ENCODE results near the gene BMP5.

BMP5 gene

GRCh38 chr6:55802259-55802658, 73.1 kb downstream of the BMP5 start:
- no peak for DNase-seq

- no peak for DNase-seq
Observed at GRCh38 chr6:55798571-55798970, 76.8 kb downstream of the BMP5 start.

- DNase-seq, result no peak
Observed at GRCh38 chr6:55794136-55794812, 81.1 kb downstream of the BMP5 start.

GRCh38 chr6:55785273-55785672, 90.1 kb downstream of the BMP5 start:
- no peak for DNase-seq

GRCh38 chr6:55782275-55782674, 93.1 kb downstream of the BMP5 start:
- DNase-seq, result no peak

- no peak for DNase-seq
Observed at GRCh38 chr6:55778705-55779104, 96.7 kb downstream of the BMP5 start.

- no peak for DNase-seq
Observed at GRCh38 chr6:55777469-55777868, 97.9 kb downstream of the BMP5 start.

- DNase-seq, result no peak
Observed at GRCh38 chr6:55776113-55776512, 99.3 kb downstream of the BMP5 start.

GRCh38 chr6:55775029-55775318, 100.4 kb downstream of the BMP5 start:
- no peak for DNase-seq

GRCh38 chr6:55774286-55775028, 100.9 kb downstream of the BMP5 start:
- no peak for DNase-seq

GRCh38 chr6:55773620-55774216, 101.7 kb downstream of the BMP5 start:
- no peak for DNase-seq

GRCh38 chr6:55772730-55773129, 102.7 kb downstream of the BMP5 start:
- no peak for DNase-seq

- no peak for DNase-seq
Observed at GRCh38 chr6:55759536-55759935, 115.9 kb downstream of the BMP5 start.

GRCh38 chr6:55758156-55758937, 117.0 kb downstream of the BMP5 start:
- no peak for DNase-seq

- DNase-seq, result no peak
Observed at GRCh38 chr6:55756531-55757031, 118.8 kb downstream of the BMP5 start.

- no peak for DNase-seq
Observed at GRCh38 chr6:55748880-55749279, 126.5 kb downstream of the BMP5 start.

GRCh38 chr6:55746473-55746872, 128.9 kb downstream of the BMP5 start:
- DNase-seq, result no peak

- no peak for DNase-seq
Observed at GRCh38 chr6:55734256-55734655, 141.1 kb downstream of the BMP5 start.

GRCh38 chr6:55729665-55730064, 145.7 kb downstream of the BMP5 start:
- DNase-seq, result no peak

- DNase-seq, result no peak
Observed at GRCh38 chr6:55726144-55726543, 149.2 kb downstream of the BMP5 start.

GRCh38 chr6:55714831-55715230, 160.6 kb downstream of the BMP5 start:
- DNase-seq, result no peak

- no peak for DNase-seq
Observed at GRCh38 chr6:55713436-55713835, 162.0 kb downstream of the BMP5 start.

- no peak for DNase-seq
Observed at GRCh38 chr6:55708711-55709110, 166.7 kb downstream of the BMP5 start.
